ENCODE measurements around the gene LGR6. TPM values are rescaled to one million over a fixed set of nuclear protein-coding genes. Genes with fewer than 3 reads are reported as not detected.
A peak's percentile ranks its signal among the peaks of the same experiment; 100 is the strongest.

The LGR6 gene
- total and polyA plus RNA-seq, 2 of the 4 experiments (the other 2 are of a cell fraction), result not detected

DNA sequence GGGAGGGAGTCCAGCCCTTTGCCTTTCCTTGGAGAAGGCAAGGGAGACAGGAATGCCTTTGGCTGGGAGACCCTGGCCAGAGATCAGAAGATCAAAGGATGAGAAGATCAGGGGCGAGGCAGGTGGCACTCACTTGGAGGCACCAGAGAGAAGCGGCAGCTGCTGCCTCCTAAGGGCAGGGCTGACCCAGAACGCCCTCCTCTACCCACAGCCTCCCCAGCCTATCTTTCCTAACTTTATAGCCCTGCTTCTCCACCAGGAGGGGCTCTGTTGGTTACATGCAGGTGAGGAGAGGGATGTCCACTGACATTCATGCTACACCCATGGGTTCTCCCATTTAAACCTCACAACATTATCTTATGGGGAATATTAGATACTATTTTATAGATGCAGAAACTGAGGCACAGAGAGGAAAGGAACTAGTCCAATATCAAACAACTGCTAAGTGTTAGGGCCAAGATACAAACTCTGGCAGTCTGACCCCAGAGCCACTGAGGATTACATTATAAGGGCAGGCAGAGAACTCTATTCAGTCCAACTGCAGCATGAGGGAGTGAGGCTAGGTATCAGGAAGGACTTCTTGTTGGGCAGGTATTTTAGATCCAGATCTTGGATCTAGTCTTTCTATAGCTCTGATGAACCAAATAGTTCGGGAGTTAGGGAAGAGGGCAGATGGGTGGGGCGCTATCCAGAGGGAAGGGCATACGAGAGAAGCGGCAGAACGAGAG, 19.9 kb downstream of the LGR6 start:
- Histone ChIP-seq H2BK20ac (ENCODE audit: low read depth, low read length) (no peak overlapping the region), H2BK15ac (ENCODE audit: low read depth, low read length) (no peak overlapping the region), H4K91ac (ENCODE audit: insufficient read depth, low read depth, low read length) (no peak overlapping the region), H3K4ac (ENCODE audit: low read depth, low read length) (no peak overlapping the region), H3K4me2 (ENCODE audit: low read depth, low read length) (no peak overlapping the region), H3K14ac (replicated peaks; ENCODE audit: low read depth, low read length) (no peak overlapping the region), H2BK5ac (ENCODE audit: low read depth, low read length, poor library complexity, severe bottlenecking) (no peak overlapping the region), H2AK5ac (ENCODE audit: low read depth, low read length) (no peak overlapping the region), H3K4me3 (ENCODE audit: insufficient read depth, low read depth, low read length) (no peak overlapping the region), H2AFZ (replicated peaks; ENCODE audit: low read length, poor library complexity) (no peak overlapping the region), H3K9ac (ENCODE audit: low read depth, low read length) (no peak overlapping the region), H3K27ac (ENCODE audit: insufficient read depth, low read length) (no peak overlapping the region), H2BK120ac (ENCODE audit: low read depth, low read length) (no peak overlapping the region), H3K56ac (ENCODE audit: extremely low read depth, insufficient read depth, low read length) (no peak overlapping the region), H3K23ac (ENCODE audit: low read depth, low read length) (no peak overlapping the region), H4K8ac (ENCODE audit: low read depth in 2 of 2, low read length in 2 of 2) (no peak overlapping the region), H3K4me1 (ENCODE audit: control insufficient read depth, insufficient read depth, low read length) (no peaks in the 10 kb centered on the region; the same call in 1 of the 2 replicates), H3K9me1 (ENCODE audit: insufficient read depth, low read length) (no peaks in the 10 kb centered on the region), H3K27me3 (ENCODE audit: control insufficient read depth, insufficient read depth, low read length) (peaks cover 91% of the 10 kb centered on the region), H2AK9ac (replicated peaks; ENCODE audit: low read depth, low read length, poor library complexity) (peak overlapping the region; percentile 20), H3K9me3 (ENCODE audit: control insufficient read depth, insufficient read depth, low read length) (no peaks in the 10 kb centered on the region), H4K5ac (ENCODE audit: low read depth, low read length) (no peak overlapping the region), H3K36me3 (ENCODE audit: control insufficient read depth, insufficient read depth, low read length) (no peaks in the 10 kb centered on the region), H3K79me1 (ENCODE audit: low read depth in 1 of 2, low read length in 2 of 2) (no peaks in the 10 kb centered on the region), H3K18ac (ENCODE audit: low read depth, low read length) (no peak overlapping the region), H4K20me1 (ENCODE audit: insufficient read depth, low read length) (no peaks in the 10 kb centered on the region)
- dilution Hi-C loops (cut with HindIII; ENCODE audit: low sequenced_read_pairs, unreplicated experiment), result no loop called here
- in situ Hi-C loops (cut with MboI; ENCODE audit: low sequenced_read_pairs), result no loop called here
- POLR2A ChIA-PET (ENCODE audit: unreplicated experiment), result no interaction called here
- no peak for TF ChIP-seq NFE2L2 (IDR thresholded peaks at IDR 0.05; ENCODE audit: low read depth, low read length)
- TF ChIP-seq MXI1 (IDR thresholded peaks at IDR 0.05; ENCODE audit: borderline replicate concordance, low read depth, low read length), result no peak
- DNase-seq (no peak), ATAC-seq (ENCODE audit: low read depth) (no peak)
- 14% methylated on average over 5 of the region's 8 CpGs; no CpG with 5 or more reads in 1 of the 2 experiments for WGBS, 2 experiments (ENCODE audit: extremely low coverage in 2 of 2, insufficient read length in 1 of 2)
- no TSS peak for BruUV-seq (replicated peaks)
- CTCF ChIA-PET, result interaction anchor here (1.7 kb wide), 1 partner anchor 22 kb away, joined by 5 read pairs; no protein-coding TSS in a partner anchor
- intact Hi-C loops (cut with micrococcal nuclease), result no loop called here
